GM23248 (cell line): ENCODE measurements around the gene LSMEM2. TPM values are rescaled to one million over a fixed set of nuclear protein-coding genes. Genes with fewer than 3 reads are reported as not detected.
A peak's percentile ranks its signal among the peaks of the same experiment; 100 is the strongest.

Experiments used
- DNase-seq: peaks from one replicate; pipeline ENCODE4 v3.0.0-alpha.2; 2015
- H2AFZ ChIP-seq: fragments of 200-600 bp; sonication (generic); 2 replicates; pipeline ENCODE4 v1.6.1; 2016; ENCODE audit warnings: antibody characterized with exemption
- H3F3A ChIP-seq: fragments of 200-600 bp; sonication (generic); 2 replicates; pipeline ENCODE4 v1.6.1; 2016; ENCODE audit warnings: mild to moderate bottlenecking, antibody characterized with exemption, mixed run types; ENCODE audit not compliant: insufficient read depth
- H3K27ac ChIP-seq: fragments of 200-600 bp; sonication (generic); 2 replicates; pipeline ENCODE4 v1.5.1; 2016; ENCODE audit warnings: mild to moderate bottlenecking
- H3K27me3 ChIP-seq: fragments of 200-600 bp; sonication (generic); replicated peaks from 2 replicates; pipeline ENCODE4 v1.6.1; 2016; ENCODE audit warnings: mild to moderate bottlenecking; ENCODE audit not compliant: insufficient read depth
- H3K36me3 ChIP-seq: fragments of 200-600 bp; sonication (generic); 2 replicates; pipeline ENCODE4 v1.6.1; 2016; ENCODE audit warnings: low read depth, mild to moderate bottlenecking
- H3K4me1 ChIP-seq: fragments of 200-600 bp; sonication (generic); 2 replicates; pipeline ENCODE4 v1.6.1; 2016; ENCODE audit warnings: mild to moderate bottlenecking; ENCODE audit not compliant: insufficient read depth
- H3K4me2 ChIP-seq: fragments of 200-600 bp; sonication (generic); one replicate; pipeline ENCODE4 v1.6.1; 2016; ENCODE audit warnings: mild to moderate bottlenecking; ENCODE audit not compliant: unreplicated experiment
- H3K4me3 ChIP-seq: fragments of 200-600 bp; sonication (generic); 2 replicates; pipeline ENCODE4 v1.5.1; 2016; ENCODE audit warnings: mild to moderate bottlenecking
- H3K79me2 ChIP-seq: fragments of 200-600 bp; sonication (generic); 2 replicates; pipeline ENCODE4 v1.6.1; 2016; ENCODE audit warnings: mild to moderate bottlenecking; ENCODE audit not compliant: insufficient read depth
- H3K9ac ChIP-seq: fragments of 200-600 bp; sonication (generic); 2 replicates; pipeline ENCODE4 v1.6.1; 2016; ENCODE audit warnings: mild to moderate bottlenecking
- H3K9me2 ChIP-seq: fragments of 200-600 bp; sonication (generic); 2 replicates; pipeline ENCODE4 v1.6.1; 2016; ENCODE audit warnings: mixed run types, mild to moderate bottlenecking, moderate library complexity; ENCODE audit not compliant: insufficient read depth
- H3K9me3 ChIP-seq: fragments of 200-600 bp; sonication (generic); one replicate; pipeline ENCODE4 v1.6.1; 2017; ENCODE audit warnings: low read depth
- H4K20me1 ChIP-seq: fragments of 200-600 bp; sonication (generic); 2 replicates; pipeline ENCODE4 v1.6.0; 2016; ENCODE audit not compliant: insufficient read depth
- EZH2 ChIP-seq: fragments of 200-600 bp; sonication (generic); IDR thresholded peaks from 2 replicates; pipeline ENCODE4 v1.6.1; 2018; ENCODE audit warnings: antibody characterized with exemption, mild to moderate bottlenecking; ENCODE audit not compliant: insufficient read depth, poor library complexity, severe bottlenecking
- EZH2phosphoT487 ChIP-seq: fragments of 200-600 bp; sonication (generic); IDR thresholded peaks from 2 replicates; pipeline ENCODE4 v1.6.1; 2018; ENCODE audit warnings: antibody characterized with exemption, moderate library complexity, mild to moderate bottlenecking, low read depth; ENCODE audit not compliant: insufficient read depth
- WGBS, 2 experiments: methylation state at CpG; one replicate each; pipeline ENCODE4 v1.1.6; 2015 to 2017; ENCODE audit warnings: low lambda C conversion rate in 2 of 2, low coverage in 1 of 2; ENCODE audit errors: missing lambda C conversion rate in 2 of 2; 5-methylcytosine and 5-hydroxymethylcytosine counted together
- in situ Hi-C: fragments of 300-500 bp; cut with MboI; formaldehyde crosslinking; loops from 2 replicates; pipeline ENCODE4 v1.15.0; 2020
- polyA plus RNA-seq: library from polyadenylated mRNA; unstranded; fragments of >200 nt; fragmentation: Nextera tagmentation; extraction: Ambion mirVana; gene quantifications from 2 replicates; pipeline ENCODE4 v1.2.1, GENCODE V29; 2016
- total RNA-seq: library from RNA; depleted of rRNA; stranded (reverse); fragments of >200 nt; shearing (Covaris generic); gene quantifications from 2 replicates; pipeline ENCODE4 v1.2.3, GENCODE V29; 2014

Gene LSMEM2
- total and polyA plus RNA-seq, 2 experiments from 2014 or later, result not detected

DNA sequence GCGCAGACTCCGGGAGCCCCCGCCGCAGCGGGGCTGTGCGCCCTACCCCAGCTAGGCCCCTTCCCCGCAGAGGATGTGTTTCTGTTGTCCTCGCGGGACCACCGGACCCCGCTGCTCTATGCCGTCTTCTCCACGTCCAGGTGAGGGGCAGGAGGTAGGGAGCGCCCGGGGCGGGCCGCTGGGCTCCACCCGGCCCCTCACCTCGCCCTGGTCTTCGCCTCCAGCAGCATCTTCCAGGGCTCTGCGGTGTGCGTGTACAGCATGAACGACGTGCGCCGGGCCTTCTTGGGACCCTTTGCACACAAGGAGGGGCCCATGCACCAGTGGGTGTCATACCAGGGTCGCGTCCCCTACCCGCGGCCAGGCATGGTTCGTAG, 5.2 kb upstream of the LSMEM2 start:
- peaks cover under 1% of the 10 kb centered on the region; the same call in 1 of the 2 replicates for H3F3A ChIP-seq
- in situ Hi-C loops, result loop anchor here (5.0 kb wide), 1 partner anchor 76 kb away; no protein-coding TSS in a partner anchor
- H3K27me3 ChIP-seq, result no peaks in the 10 kb centered on the region
- no peaks in the 10 kb centered on the region for H3K79me2 ChIP-seq
- no peaks in the 10 kb centered on the region for H3K9me3 ChIP-seq
- H2AFZ ChIP-seq, result no peak overlapping the region
- H3K27ac ChIP-seq, result no peak overlapping the region
- H3K36me3 ChIP-seq, result no peaks in the 10 kb centered on the region
- WGBS, 2 experiments, result 69 to 74% methylated on average over 23 to 31 of the region's 31 CpGs
- H3K4me1 ChIP-seq, result peaks cover 18% of the 10 kb centered on the region
- TF ChIP-seq EZH2 (no peak), EZH2phosphoT487 (no peak)
- no peaks in the 10 kb centered on the region for H4K20me1 ChIP-seq
- H3K9ac ChIP-seq, result no peak overlapping the region
- no peak overlapping the region for H3K4me2 ChIP-seq
- no peak overlapping the region for H3K4me3 ChIP-seq
- no peaks in the 10 kb centered on the region for H3K9me2 ChIP-seq
- DNase-seq, result no peak

DNA sequence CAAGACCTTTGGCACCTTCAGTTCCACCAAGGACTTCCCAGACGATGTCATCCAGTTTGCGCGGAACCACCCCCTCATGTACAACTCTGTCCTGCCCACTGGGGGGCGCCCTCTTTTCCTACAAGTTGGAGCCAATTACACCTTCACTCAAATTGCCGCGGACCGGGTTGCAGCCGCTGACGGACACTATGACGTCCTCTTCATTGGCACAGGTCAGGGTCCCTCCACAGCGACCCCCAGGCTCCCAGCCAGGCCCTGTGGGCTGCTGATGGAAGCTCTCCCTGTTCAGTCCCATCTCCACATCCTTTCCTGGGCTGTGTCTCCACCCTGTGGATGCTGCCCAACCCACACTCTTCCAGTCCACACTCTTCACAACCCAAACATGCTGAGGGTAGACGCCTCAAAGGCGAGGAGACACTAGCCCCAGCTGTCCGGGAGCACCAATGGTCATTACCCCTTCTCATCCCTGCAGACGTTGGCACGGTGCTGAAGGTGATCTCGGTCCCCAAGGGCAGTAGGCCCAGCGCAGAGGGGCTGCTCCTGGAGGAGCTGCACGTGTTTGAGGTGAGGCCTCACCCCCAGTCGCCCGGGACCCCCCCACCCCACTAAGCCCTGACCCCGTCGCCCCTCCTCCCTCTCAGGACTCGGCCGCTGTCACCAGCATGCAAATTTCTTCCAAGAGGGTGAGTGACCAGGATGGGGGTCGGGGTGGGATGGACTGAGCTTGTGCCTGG, 4.3 kb upstream of the LSMEM2 start:
- Histone ChIP-seq H3K36me3 (no peaks in the 10 kb centered on the region), H3K9me2 (no peaks in the 10 kb centered on the region), H2AFZ (no peak overlapping the region), H3K9me3 (no peaks in the 10 kb centered on the region), H3K27me3 (no peaks in the 10 kb centered on the region), H3F3A (no peaks in the 10 kb centered on the region), H3K4me1 (peaks cover 11% of the 10 kb centered on the region), H3K9ac (no peak overlapping the region), H3K27ac (no peak overlapping the region), H3K4me2 (no peak overlapping the region), H3K79me2 (no peaks in the 10 kb centered on the region), H4K20me1 (no peaks in the 10 kb centered on the region), H3K4me3 (no peak overlapping the region)
- no peak for TF ChIP-seq EZH2
- TF ChIP-seq EZH2phosphoT487, result no peak
- WGBS, 2 experiments, result 58 to 59% methylated on average over 21 to 26 of the region's 26 CpGs
- peak; percentile 71 for DNase-seq
- in situ Hi-C loops, result loop anchor here (5.0 kb wide), 1 partner anchor 77 kb away; no protein-coding TSS in a partner anchor

DNA sequence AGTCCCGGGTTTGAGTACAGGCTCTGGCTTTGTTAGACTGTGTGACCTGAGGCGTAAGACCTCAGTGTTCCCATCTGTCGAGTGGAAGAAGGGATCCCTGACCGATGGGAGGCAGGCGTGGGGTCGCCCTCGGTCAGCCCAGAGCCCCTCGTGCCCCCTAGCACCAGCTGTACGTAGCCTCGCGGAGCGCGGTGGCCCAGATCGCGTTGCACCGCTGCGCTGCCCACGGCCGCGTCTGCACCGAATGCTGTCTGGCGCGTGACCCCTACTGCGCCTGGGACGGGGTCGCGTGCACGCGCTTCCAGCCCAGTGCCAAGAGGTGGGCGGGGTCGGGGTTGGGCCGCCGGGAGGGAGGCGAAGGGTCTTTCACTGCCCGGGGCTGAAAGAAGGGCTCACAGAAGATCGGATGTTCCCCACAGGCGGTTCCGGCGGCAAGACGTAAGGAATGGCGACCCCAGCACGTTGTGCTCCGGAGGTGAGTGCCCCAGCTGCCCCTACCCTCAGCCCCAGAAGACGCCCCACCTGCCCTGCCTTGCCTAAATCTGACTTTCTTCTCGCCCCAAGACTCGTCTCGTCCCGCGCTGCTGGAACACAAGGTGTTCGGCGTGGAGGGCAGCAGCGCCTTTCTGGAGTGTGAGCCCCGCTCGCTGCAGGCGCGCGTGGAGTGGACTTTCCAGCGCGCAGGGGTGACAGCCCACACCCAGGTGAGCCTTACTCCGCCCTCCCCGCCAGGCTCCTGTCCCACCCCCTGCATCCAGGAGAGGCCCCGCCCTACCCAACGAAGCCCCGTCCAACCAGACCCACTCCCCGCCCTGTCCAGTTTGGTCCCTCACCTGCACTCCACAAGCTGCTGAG, 3.5 kb upstream of the LSMEM2 start:
- no peak for DNase-seq
- TF ChIP-seq EZH2, result no peak
- Histone ChIP-seq H2AFZ (no peak overlapping the region), H3K9me3 (no peaks in the 10 kb centered on the region), H3K9ac (no peak overlapping the region), H3K79me2 (no peaks in the 10 kb centered on the region), H4K20me1 (no peaks in the 10 kb centered on the region), H3K27ac (no peak overlapping the region), H3K36me3 (no peaks in the 10 kb centered on the region), H3K4me3 (no peak overlapping the region), H3K4me1 (peaks cover 2% of the 10 kb centered on the region), H3K4me2 (no peak overlapping the region), H3F3A (no peaks in the 10 kb centered on the region), H3K27me3 (no peaks in the 10 kb centered on the region), H3K9me2 (no peaks in the 10 kb centered on the region)
- WGBS, 2 experiments, result 87 to 94% methylated on average over 23 to 65 of the region's 65 CpGs
- in situ Hi-C loops, result no loop called here

DNA sequence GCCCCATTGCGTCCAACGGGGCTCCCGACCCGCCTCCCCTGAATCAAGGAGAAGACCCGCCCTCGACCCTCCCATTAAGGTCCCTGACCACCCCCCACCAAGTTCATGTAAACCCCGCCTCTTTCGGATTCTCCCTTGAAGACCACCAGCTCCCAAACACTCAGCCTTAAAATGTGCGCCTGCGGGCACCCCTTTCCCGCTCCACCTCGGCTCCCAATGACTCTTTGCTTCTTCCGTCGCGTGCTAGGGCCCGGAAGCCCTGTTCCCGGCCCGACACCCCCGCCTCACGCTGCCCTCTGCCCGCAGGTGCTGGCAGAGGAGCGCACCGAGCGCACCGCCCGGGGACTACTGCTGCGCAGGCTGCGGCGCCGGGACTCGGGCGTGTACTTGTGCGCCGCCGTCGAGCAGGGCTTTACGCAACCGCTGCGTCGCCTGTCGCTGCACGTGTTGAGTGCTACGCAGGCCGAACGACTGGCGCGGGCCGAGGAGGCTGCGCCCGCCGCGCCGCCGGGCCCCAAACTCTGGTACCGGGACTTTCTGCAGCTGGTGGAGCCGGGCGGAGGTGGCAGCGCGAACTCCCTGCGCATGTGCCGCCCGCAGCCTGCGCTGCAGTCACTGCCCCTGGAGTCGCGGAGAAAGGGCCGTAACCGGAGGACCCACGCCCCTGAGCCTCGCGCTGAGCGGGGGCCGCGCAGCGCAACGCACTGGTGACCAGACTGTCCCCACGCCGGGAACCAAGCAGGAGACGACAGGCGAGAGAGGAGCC, 2.7 kb upstream of the LSMEM2 start:
- H3F3A ChIP-seq, result no peaks in the 10 kb centered on the region
- TF ChIP-seq EZH2, result no peak
- no peak for TF ChIP-seq EZH2phosphoT487
- H3K4me3 ChIP-seq, result no peak overlapping the region
- no peaks in the 10 kb centered on the region for H3K9me3 ChIP-seq
- H3K79me2 ChIP-seq, result no peaks in the 10 kb centered on the region
- no peaks in the 10 kb centered on the region for H3K4me1 ChIP-seq
- H2AFZ ChIP-seq, result no peak overlapping the region
- H3K9ac ChIP-seq, result no peak overlapping the region
- no peaks in the 10 kb centered on the region for H3K9me2 ChIP-seq
- no peaks in the 10 kb centered on the region for H4K20me1 ChIP-seq
- H3K4me2 ChIP-seq, result no peak overlapping the region
- no peak for DNase-seq
- WGBS, 2 experiments, result 85 to 89% methylated on average over 48 to 79 of the region's 79 CpGs
- no peak overlapping the region for H3K27ac ChIP-seq
- H3K27me3 ChIP-seq, result no peaks in the 10 kb centered on the region
- no peaks in the 10 kb centered on the region for H3K36me3 ChIP-seq
- in situ Hi-C loops, result no loop called here
